Upper lobe of right lung (tissue), 1 donor: ENCODE data around the gene CD69. TPM values are rescaled to one million over a fixed set of nuclear protein-coding genes. Genes with fewer than 3 reads are reported as not detected.

Source experiments
- ATAC-seq: fragments of 200-7000 bp; cut with Tn5 transposase; one replicate; pipeline ENCODE4 v1.9.1; 2020; ENCODE audit warnings: mild to moderate bottlenecking, moderate library complexity
- DNase-seq: peaks from one replicate; pipeline ENCODE4 v3.0.0-alpha.2; 2020
- H3K27ac ChIP-seq: fragments of 200-600 bp; one replicate; pipeline ENCODE4 v1.8.0; 2022
- H3K27me3 ChIP-seq: fragments of 200-600 bp; one replicate; pipeline ENCODE4 v1.8.0; 2022; ENCODE audit warnings: mild to moderate bottlenecking
- H3K36me3 ChIP-seq: fragments of 200-600 bp; one replicate; pipeline ENCODE4 v1.8.0; 2022
- H3K4me1 ChIP-seq: fragments of 200-600 bp; one replicate; pipeline ENCODE4 v1.8.0; 2022
- H3K4me3 ChIP-seq: fragments of 200-600 bp; one replicate; pipeline ENCODE4 v1.8.0; 2022; ENCODE audit warnings: mild to moderate bottlenecking
- H3K9me3 ChIP-seq: fragments of 200-600 bp; one replicate; pipeline ENCODE4 v1.8.0; 2022
- CTCF ChIP-seq: fragments of 200-600 bp; IDR thresholded peaks from one replicate; pipeline ENCODE4 v1.8.0; 2022; ENCODE audit warnings: antibody characterized with exemption
- intact Hi-C: fragments of 100-400 bp; cut with DNase I; formaldehyde crosslinking; loops from one replicate; pipeline ENCODE4 v1.11.0; 2022
- total RNA-seq: library from RNA; stranded (reverse); fragmentation: NEBNext Ultra II Directional; extraction: Animal tissue kit (Norgen Biotek cat#: 25700); gene quantifications from one replicate; pipeline ENCODE4 v1.2.1, GENCODE V29; 2021
- donor health status: DM: no; HTN: yes; CAD: no; lungs with severe emphysema.

CD69 gene
- total RNA-seq, 1 donor from 2014 or later = 14.5 TPM

- H3K27ac ChIP-seq = no peak overlapping the region
Observed at GRCh38 chr12:9795945-9796344, 35.2 kb upstream of the CD69 start.

GRCh38 chr12:9794484-9795093 is 33.9 kb upstream of the CD69 start:
- ATAC-seq = no peak

More at GRCh38 chr12:9795945-9796344, 35.2 kb upstream of the CD69 start:
- TF ChIP-seq CTCF = no peak
- intact Hi-C loops = no loop called here
- H3K36me3 ChIP-seq = no peaks in the 10 kb centered on the region
- H3K4me3 ChIP-seq = no peak overlapping the region
- ATAC-seq = no peak
- H3K27me3 ChIP-seq = no peaks in the 10 kb centered on the region
- no peak for DNase-seq
- no peaks in the 10 kb centered on the region for H3K9me3 ChIP-seq
- H3K4me1 ChIP-seq = peaks cover 8% of the 10 kb centered on the region

GRCh38 chr12:9793779-9794395 is 33.2 kb upstream of the CD69 start:
- DNase-seq = no peak
- no peak for ATAC-seq
- Histone ChIP-seq H3K4me3 (no peak overlapping the region), H3K4me1 (peaks cover 8% of the 10 kb centered on the region), H3K27ac (no peak overlapping the region), H3K27me3 (no peaks in the 10 kb centered on the region), H3K36me3 (no peaks in the 10 kb centered on the region), H3K9me3 (no peaks in the 10 kb centered on the region)
- intact Hi-C loops = no loop called here
- TF ChIP-seq CTCF = no peak

More at GRCh38 chr12:9794484-9795093, 33.9 kb upstream of the CD69 start:
- intact Hi-C loops = no loop called here
- Histone ChIP-seq H3K27ac (no peak overlapping the region), H3K4me3 (no peak overlapping the region), H3K36me3 (no peaks in the 10 kb centered on the region), H3K9me3 (no peaks in the 10 kb centered on the region), H3K27me3 (no peaks in the 10 kb centered on the region), H3K4me1 (peaks cover 8% of the 10 kb centered on the region)
- DNase-seq = no peak
- no peak for TF ChIP-seq CTCF

- Histone ChIP-seq H3K36me3 (no peaks in the 10 kb centered on the region), H3K4me1 (peaks cover 8% of the 10 kb centered on the region), H3K4me3 (no peak overlapping the region), H3K9me3 (no peaks in the 10 kb centered on the region), H3K27me3 (no peaks in the 10 kb centered on the region), H3K27ac (no peak overlapping the region)
- intact Hi-C loops = no loop called here
- ATAC-seq = no peak
- TF ChIP-seq CTCF = no peak
- DNase-seq = no peak
Observed at GRCh38 chr12:9792961-9793617, 32.4 kb upstream of the CD69 start.

GRCh38 chr12:9792185-9792900 is 31.6 kb upstream of the CD69 start:
- H3K9me3 ChIP-seq = no peaks in the 10 kb centered on the region

More at GRCh38 chr12:9792185-9792900, 31.6 kb upstream of the CD69 start:
- no peaks in the 10 kb centered on the region for H3K36me3 ChIP-seq
- H3K27me3 ChIP-seq = no peaks in the 10 kb centered on the region
- intact Hi-C loops = no loop called here
- ATAC-seq = no peak
- peaks cover 2% of the 10 kb centered on the region for H3K4me1 ChIP-seq
- DNase-seq = no peak
- no peak overlapping the region for H3K4me3 ChIP-seq
- no peak for TF ChIP-seq CTCF
- H3K27ac ChIP-seq = no peak overlapping the region
